Psoas muscle (tissue), 8 donors: Measurements from ENCODE around the gene KCNAB2. TPM values are rescaled to one million over a fixed set of nuclear protein-coding genes. Genes with fewer than 3 reads are reported as not detected.

Source experiments
- ATAC-seq, 4 donors: fragments of 200-7000 bp; cut with Tn5 transposase; one replicate each; pipeline ENCODE4 v1.9.1; 2020; ENCODE audit warnings: moderate library complexity in 3 of 4, mild to moderate bottlenecking in 2 of 4
- DNase-seq, 2 donors: peaks; one replicate each; pipeline ENCODE4 v3.0.0-alpha.2; 2020
- H3K27ac ChIP-seq: fragments of 200-600 bp; one replicate; pipeline ENCODE4 v1.8.0; 2022
- H3K27me3 ChIP-seq, 3 donors: fragments of 200-600 bp in 1 of 3; one replicate each; pipeline versions ENCODE4 v1.6.1 to v1.8.0; 2013 to 2022; ENCODE audit warnings: low read length in 2 of 3, mild to moderate bottlenecking in 2 of 3, moderate library complexity in 1 of 3; ENCODE audit not compliant: insufficient read depth in 3 of 3
- H3K36me3 ChIP-seq, 2 donors: fragments of 200-600 bp in 1 of 2; one replicate each; pipeline versions ENCODE4 v1.6.1 to v1.8.0; 2013 to 2022; ENCODE audit warnings: low read depth in 1 of 2, mild to moderate bottlenecking in 1 of 2, moderate library complexity in 1 of 2; ENCODE audit not compliant: insufficient read depth in 1 of 2
- H3K4me1 ChIP-seq: fragments of 200-600 bp; one replicate; pipeline ENCODE4 v1.8.0; 2022
- H3K4me3 ChIP-seq: fragments of 200-600 bp; one replicate; pipeline ENCODE4 v1.8.0; 2022; ENCODE audit warnings: mild to moderate bottlenecking
- H3K9me3 ChIP-seq: fragments of 200-600 bp; one replicate; pipeline ENCODE4 v1.8.0; 2022
- WGBS, 3 donors: extraction: QIAGEN DNeasy Blood & Tissue Kit; methylation state at CpG; one replicate each; pipeline versions ENCODE4 v1.1.6 to v1.1.7; 2013; 5-methylcytosine and 5-hydroxymethylcytosine counted together
- intact Hi-C, 2 donors: fragments of 100-400 bp; cut with DNase I; formaldehyde crosslinking; loops; one replicate each; pipeline versions ENCODE4 v1.11.0 to v1.14.2; 2022
- polyA plus RNA-seq, 3 donors: library from polyadenylated mRNA; stranded (reverse); fragments of 200-250 nt; gene quantifications; one replicate each; pipeline ENCODE4 v1.2.3, GENCODE V29; 2013
- total RNA-seq, 4 donors: library from RNA; stranded (reverse); fragmentation: NEBNext Ultra II Directional in 2 of 4; extraction: Animal tissue kit (Norgen Biotek cat#: 25700) in 2 of 4; gene quantifications; one replicate each; pipeline versions ENCODE4 v1.2.1 to v1.2.4, GENCODE V29; 2021 to 2023
- TF ChIP-seq, protein P1 (sequence below): fragments of 200-600 bp; IDR thresholded peaks from one replicate; pipeline ENCODE4 v1.8.0; 2022; ENCODE audit warnings: antibody characterized with exemption
- donor health status: healthy with polysubstance abuse.
- donor health status: DM: no; HTN: no; CAD: no; lungs with moderate emphysema.
- donor health status: Bipolar disorder and iron deficiency.
- donor health status: healthy.
- donor health status: DM: yes; HTN: yes; CAD: no.
- donor health status: DM: no; HTN: no; CAD: no.
- donor health status: DM: no; HTN: no; CAD: no.
- donor health status: DM: yes; HTN: yes; CAD: no.

KCNAB2 gene
- total and polyA plus RNA-seq, 7 donors = 0.86 to 8.8 (median 2.1) TPM

DNA sequence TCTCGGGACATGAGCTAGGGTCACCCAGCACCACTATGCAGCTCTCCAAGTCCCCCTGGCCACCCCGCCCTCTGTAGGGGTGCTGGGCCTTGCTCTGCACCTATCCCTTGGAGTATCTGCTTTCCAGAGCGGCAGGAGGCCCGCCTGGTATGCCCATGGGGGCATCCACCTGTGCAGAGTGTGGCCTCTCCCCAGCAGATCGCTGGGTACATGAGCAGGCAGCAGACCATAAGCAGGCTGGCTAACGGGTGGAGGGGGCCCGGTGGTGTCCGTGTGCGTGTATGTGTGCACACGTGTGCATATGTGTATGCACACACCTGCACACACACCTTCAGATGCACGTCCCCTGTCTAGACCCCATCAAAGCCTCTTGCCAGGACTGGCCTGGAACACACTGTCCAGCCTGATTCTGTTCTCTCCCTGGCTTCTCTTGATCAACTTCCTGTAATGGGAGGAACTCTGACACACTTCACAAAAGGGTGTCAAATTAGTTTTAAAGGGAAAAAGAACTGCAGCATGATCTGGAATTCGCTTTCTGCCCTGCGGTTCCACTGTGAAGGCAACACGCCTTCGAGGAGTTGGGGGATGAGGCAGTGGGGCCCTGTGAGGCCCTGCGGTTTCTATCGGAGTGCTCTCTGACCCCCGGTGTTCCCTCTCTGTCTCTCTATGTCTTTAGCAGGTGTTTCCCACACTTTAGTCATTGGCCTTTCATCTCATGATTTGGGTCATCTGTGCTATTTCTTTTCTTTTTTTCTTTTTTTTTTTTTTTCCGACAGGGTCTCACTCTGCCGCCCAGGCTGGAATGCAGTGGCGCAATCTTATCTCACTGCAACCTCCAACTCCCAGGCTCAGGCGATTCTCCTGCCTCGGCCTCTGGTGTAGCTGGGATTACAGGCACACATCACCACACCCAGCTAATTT is 36.3 kb upstream of the KCNAB2 start:
- Histone ChIP-seq H3K27me3 (peaks cover 0 to 2% (median 0%) of the 10 kb centered on the region in 3 donors), H3K4me1 (no peaks in the 10 kb centered on the region), H3K9me3 (no peaks in the 10 kb centered on the region), H3K36me3 (no peaks in the 10 kb centered on the region), H3K27ac (no peak overlapping the region), H3K4me3 (no peak overlapping the region)
- intact Hi-C loops = no loop called here
- TF ChIP-seq, protein P1, sequence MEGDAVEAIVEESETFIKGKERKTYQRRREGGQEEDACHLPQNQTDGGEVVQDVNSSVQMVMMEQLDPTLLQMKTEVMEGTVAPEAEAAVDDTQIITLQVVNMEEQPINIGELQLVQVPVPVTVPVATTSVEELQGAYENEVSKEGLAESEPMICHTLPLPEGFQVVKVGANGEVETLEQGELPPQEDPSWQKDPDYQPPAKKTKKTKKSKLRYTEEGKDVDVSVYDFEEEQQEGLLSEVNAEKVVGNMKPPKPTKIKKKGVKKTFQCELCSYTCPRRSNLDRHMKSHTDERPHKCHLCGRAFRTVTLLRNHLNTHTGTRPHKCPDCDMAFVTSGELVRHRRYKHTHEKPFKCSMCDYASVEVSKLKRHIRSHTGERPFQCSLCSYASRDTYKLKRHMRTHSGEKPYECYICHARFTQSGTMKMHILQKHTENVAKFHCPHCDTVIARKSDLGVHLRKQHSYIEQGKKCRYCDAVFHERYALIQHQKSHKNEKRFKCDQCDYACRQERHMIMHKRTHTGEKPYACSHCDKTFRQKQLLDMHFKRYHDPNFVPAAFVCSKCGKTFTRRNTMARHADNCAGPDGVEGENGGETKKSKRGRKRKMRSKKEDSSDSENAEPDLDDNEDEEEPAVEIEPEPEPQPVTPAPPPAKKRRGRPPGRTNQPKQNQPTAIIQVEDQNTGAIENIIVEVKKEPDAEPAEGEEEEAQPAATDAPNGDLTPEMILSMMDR = no peak
- WGBS, 3 donors = 80 to 85% (median 81%) methylated on average over 23 of the region's 23 CpGs
- no peak for ATAC-seq
- DNase-seq = peak in 1 of 2 donors; percentile 35

DNA sequence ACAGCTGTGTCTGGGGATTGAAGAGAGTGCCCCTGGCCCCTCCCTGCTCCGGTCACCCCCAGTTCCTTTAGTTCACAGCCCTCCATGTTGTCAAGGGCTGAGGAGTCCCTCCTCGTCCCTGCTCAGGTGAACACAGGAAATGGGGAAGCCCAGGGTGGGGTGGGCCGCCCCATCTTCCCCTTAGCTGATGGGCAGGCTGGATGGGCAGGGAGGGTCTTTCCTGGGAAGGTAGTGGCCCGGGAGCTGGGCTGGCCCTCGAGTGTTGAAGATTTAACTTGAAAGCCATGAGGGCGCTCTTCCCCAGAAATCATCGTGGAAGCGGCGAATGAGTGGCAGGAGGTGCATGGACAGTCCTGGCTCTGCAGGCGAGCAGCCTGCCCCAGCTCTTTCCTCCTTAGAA is 35.1 kb upstream of the KCNAB2 start:
- no peak overlapping the region for H3K27ac ChIP-seq
- no peaks in the 10 kb centered on the region for H3K36me3 ChIP-seq
- DNase-seq (peak in 1 of 2 donors; percentile 4), ATAC-seq (no peak)
- peaks cover 0 to 1% (median 0%) of the 10 kb centered on the region in 3 donors for H3K27me3 ChIP-seq
- TF ChIP-seq, protein P1 = no peak
- no peaks in the 10 kb centered on the region for H3K4me1 ChIP-seq
- intact Hi-C loops = no loop called here
- no peaks in the 10 kb centered on the region for H3K9me3 ChIP-seq
- WGBS, 3 donors = 77 to 84% (median 83%) methylated on average over 10 of the region's 10 CpGs
- no peak overlapping the region for H3K4me3 ChIP-seq

DNA sequence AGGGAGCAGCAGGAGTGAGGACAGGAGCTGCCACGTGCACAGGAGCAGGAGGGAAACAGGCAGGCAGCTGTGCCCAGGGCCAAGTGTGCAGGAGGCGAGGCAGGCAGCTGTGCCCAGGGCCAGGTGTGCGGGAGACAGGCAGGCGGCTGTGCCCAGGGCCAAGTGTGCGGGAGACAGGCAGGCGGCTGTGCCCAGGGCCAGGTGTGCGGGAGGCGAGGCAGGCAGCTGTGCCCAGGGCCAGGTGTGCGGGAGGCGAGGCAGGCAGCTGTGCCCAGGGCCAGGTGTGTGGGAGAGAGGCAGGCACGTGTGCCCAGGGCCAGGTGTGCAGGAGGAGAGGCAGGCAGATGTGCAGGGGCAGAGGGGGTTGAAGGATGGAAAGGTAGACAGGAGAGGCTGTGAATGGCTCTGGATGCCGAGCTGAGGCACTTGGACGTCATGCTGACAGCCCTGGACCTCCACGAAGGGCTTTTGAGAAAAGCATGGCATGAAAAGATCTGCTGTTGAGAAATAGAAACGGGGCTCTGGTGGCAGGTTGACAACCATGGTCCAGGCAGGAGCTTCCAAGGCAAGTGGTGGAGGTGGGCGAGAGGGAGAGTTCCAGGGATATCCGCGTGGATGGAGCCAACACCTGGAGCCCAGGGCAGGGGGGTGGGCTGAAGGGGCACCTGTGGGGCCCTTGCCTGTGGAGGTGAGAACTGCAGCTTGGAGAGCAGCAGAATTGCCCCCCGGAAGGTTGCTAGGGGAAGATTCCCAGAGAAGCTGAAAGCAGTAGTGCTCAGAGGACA is 34.3 kb upstream of the KCNAB2 start:
- H3K4me3 ChIP-seq = no peak overlapping the region
- H3K9me3 ChIP-seq = no peaks in the 10 kb centered on the region
- WGBS, 3 donors = 74 to 80% (median 76%) methylated on average over 19 of the region's 19 CpGs
- ATAC-seq (no peak), DNase-seq (peak in 1 of 2 donors; percentile 35)
- no peaks in the 10 kb centered on the region for H3K27me3 ChIP-seq
- H3K4me1 ChIP-seq = no peaks in the 10 kb centered on the region
- no peaks in the 10 kb centered on the region for H3K36me3 ChIP-seq
- no peak overlapping the region for H3K27ac ChIP-seq
- intact Hi-C loops = no loop called here
- TF ChIP-seq, protein P1 = no peak

DNA sequence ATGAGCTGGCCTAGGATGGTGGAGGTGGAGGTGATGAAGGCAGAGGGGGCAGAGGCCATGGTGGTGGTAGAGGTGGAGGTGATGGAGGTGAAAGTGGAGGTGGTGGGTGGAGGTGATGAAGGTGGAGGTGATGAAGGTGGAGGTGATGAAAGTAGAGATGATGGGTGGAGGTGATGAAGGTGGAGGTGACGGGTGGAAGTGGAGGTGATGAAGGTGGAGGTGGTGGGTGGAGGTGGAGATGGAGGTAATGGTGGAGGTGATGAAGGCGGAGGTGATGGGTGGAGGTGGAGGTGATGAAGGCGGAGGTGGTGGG is 33.8 kb upstream of the KCNAB2 start:
- 91 to 98% (median 94%) methylated on average over 3 of the region's 3 CpGs for WGBS, 3 donors
- DNase-seq (no peak), ATAC-seq (no peak)
- H3K4me3 ChIP-seq = no peak overlapping the region
- TF ChIP-seq, protein P1 = no peak
- no peaks in the 10 kb centered on the region for H3K36me3 ChIP-seq
- no peaks in the 10 kb centered on the region for H3K27me3 ChIP-seq
- intact Hi-C loops = no loop called here
- no peaks in the 10 kb centered on the region for H3K9me3 ChIP-seq
- no peaks in the 10 kb centered on the region for H3K4me1 ChIP-seq
- H3K27ac ChIP-seq = no peak overlapping the region
